Rectal smooth muscle tissue (tissue), 1 donor: ENCODE measurements around the gene SLC16A12.

Experiments
- H3K27ac ChIP-seq: one replicate; pipeline ENCODE4 v1.7.0; 2013; ENCODE audit warnings: low read depth, low read length, inconsistent platforms
- H3K27me3 ChIP-seq: one replicate; pipeline ENCODE4 v1.7.0; 2013; ENCODE audit warnings: low read length; ENCODE audit not compliant: control insufficient read depth, insufficient read depth
- H3K36me3 ChIP-seq: one replicate; pipeline ENCODE4 v1.7.0; 2013; ENCODE audit warnings: low read length; ENCODE audit not compliant: control insufficient read depth, insufficient read depth
- H3K4me1 ChIP-seq: one replicate; pipeline ENCODE4 v1.7.0; 2013; ENCODE audit warnings: low read length; ENCODE audit not compliant: control insufficient read depth, insufficient read depth
- H3K4me3 ChIP-seq: one replicate; pipeline ENCODE4 v1.7.0; 2013; ENCODE audit warnings: low read length
- H3K9ac ChIP-seq: one replicate; pipeline ENCODE4 v1.7.0; 2013; ENCODE audit warnings: low read length

Gene SLC16A12, protein sequence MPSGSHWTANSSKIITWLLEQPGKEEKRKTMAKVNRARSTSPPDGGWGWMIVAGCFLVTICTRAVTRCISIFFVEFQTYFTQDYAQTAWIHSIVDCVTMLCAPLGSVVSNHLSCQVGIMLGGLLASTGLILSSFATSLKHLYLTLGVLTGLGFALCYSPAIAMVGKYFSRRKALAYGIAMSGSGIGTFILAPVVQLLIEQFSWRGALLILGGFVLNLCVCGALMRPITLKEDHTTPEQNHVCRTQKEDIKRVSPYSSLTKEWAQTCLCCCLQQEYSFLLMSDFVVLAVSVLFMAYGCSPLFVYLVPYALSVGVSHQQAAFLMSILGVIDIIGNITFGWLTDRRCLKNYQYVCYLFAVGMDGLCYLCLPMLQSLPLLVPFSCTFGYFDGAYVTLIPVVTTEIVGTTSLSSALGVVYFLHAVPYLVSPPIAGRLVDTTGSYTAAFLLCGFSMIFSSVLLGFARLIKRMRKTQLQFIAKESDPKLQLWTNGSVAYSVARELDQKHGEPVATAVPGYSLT

GRCh38 chr10:89535171-89536012, at the start of gene SLC16A12:
Gene SLC16A12 (minus strand): TSS chr10:89535594. CDS start chr10:89462578, 73,016 bp downstream.
- no peaks in the 10 kb centered on the region for H3K36me3 ChIP-seq
- H3K27me3 ChIP-seq = peaks cover 7% of the 10 kb centered on the region
- no peak within 1 kb of the TSS for H3K9ac ChIP-seq
- no peak within 1 kb of the TSS for H3K27ac ChIP-seq
- H3K4me3 ChIP-seq = peak within 1 kb of the TSS; percentile 52
- H3K4me1 ChIP-seq = no peaks in the 10 kb centered on the region

DNA sequence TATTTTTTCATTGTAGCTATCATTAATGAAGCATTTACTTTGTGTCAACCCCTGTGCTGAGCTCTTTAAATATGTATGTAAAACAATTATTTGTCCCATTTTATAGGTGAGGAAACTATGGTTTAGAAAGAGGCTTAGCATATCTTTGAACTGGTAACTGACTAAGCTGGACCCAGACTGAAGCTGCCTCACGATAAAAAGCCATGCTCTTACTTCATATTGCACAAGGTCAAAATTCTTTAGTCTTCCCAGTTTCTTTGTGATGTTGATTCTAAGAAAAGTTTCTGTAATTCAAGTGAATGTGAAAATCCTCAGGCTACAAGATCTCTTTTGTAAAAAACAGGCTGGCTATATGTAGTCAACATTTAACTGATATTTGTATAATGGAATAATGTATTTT, 46.6 kb upstream of the SLC16A12 start:
- no peaks in the 10 kb centered on the region for H3K4me1 ChIP-seq
- H3K27ac ChIP-seq = no peak overlapping the region
- no peaks in the 10 kb centered on the region for H3K27me3 ChIP-seq
- no peak overlapping the region for H3K9ac ChIP-seq
- H3K36me3 ChIP-seq = no peaks in the 10 kb centered on the region
- H3K4me3 ChIP-seq = no peak overlapping the region

GRCh38 chr10:89580243-89580642, 44.8 kb upstream of the SLC16A12 start:
- Histone ChIP-seq H3K27ac (no peak overlapping the region), H3K27me3 (no peaks in the 10 kb centered on the region), H3K4me3 (no peak overlapping the region), H3K4me1 (no peaks in the 10 kb centered on the region), H3K36me3 (no peaks in the 10 kb centered on the region), H3K9ac (no peak overlapping the region)

GRCh38 chr10:89576696-89577095, 41.3 kb upstream of the SLC16A12 start:
- H3K9ac ChIP-seq = no peak overlapping the region
- H3K4me1 ChIP-seq = no peaks in the 10 kb centered on the region
- H3K4me3 ChIP-seq = no peak overlapping the region
- H3K36me3 ChIP-seq = no peaks in the 10 kb centered on the region
- H3K27me3 ChIP-seq = no peaks in the 10 kb centered on the region
- no peak overlapping the region for H3K27ac ChIP-seq

DNA sequence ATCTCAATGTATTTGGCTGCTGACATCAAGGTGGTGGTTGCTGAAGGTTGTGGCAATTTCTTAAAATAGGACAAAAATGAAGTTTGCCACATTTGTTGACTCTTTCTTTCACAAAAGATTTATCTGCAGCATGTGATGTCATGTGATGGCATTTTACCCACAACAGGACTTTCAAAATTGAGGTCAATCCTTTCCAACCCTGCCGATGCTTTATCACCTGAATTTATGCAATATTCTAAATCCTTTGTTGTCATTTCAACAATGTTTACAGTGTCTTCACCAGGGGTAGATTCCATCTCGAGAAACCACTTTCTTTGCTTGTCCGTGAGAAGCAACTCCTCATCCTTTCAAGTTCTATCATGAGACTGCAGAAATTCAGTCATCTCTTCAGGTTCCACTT, 40.6 kb upstream of the SLC16A12 start:
- no peaks in the 10 kb centered on the region for H3K27me3 ChIP-seq
- no peak overlapping the region for H3K9ac ChIP-seq
- no peak overlapping the region for H3K27ac ChIP-seq
- no peak overlapping the region for H3K4me3 ChIP-seq
- H3K36me3 ChIP-seq = no peaks in the 10 kb centered on the region
- H3K4me1 ChIP-seq = no peaks in the 10 kb centered on the region

DNA sequence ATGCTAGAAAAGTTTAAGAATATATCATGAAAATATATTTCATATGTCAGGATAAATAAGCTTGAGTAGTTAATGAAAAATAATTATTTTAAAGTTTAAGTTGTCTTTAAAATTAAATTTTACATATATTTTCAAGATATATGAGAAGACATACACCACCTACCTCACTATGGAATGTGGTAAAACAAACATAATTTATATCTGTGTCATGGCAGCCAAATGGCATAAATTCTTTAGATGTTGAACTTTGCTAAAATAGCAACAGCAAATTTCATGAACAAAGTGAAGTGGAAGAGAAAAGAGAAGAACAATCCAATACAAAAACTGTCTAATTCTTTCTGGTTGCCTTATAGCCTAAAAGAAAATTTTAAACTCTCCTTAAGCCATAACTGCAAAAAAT, 39.6 kb upstream of the SLC16A12 start:
- Histone ChIP-seq H3K27ac (no peak overlapping the region), H3K9ac (no peak overlapping the region), H3K4me3 (no peak overlapping the region), H3K4me1 (no peaks in the 10 kb centered on the region), H3K36me3 (no peaks in the 10 kb centered on the region), H3K27me3 (no peaks in the 10 kb centered on the region)

GRCh38 chr10:89574368-89574767, 39.0 kb upstream of the SLC16A12 start:
- H3K4me3 ChIP-seq = no peak overlapping the region
- H3K9ac ChIP-seq = no peak overlapping the region
- no peaks in the 10 kb centered on the region for H3K27me3 ChIP-seq
- no peaks in the 10 kb centered on the region for H3K36me3 ChIP-seq
- H3K4me1 ChIP-seq = no peaks in the 10 kb centered on the region
- H3K27ac ChIP-seq = no peak overlapping the region

DNA sequence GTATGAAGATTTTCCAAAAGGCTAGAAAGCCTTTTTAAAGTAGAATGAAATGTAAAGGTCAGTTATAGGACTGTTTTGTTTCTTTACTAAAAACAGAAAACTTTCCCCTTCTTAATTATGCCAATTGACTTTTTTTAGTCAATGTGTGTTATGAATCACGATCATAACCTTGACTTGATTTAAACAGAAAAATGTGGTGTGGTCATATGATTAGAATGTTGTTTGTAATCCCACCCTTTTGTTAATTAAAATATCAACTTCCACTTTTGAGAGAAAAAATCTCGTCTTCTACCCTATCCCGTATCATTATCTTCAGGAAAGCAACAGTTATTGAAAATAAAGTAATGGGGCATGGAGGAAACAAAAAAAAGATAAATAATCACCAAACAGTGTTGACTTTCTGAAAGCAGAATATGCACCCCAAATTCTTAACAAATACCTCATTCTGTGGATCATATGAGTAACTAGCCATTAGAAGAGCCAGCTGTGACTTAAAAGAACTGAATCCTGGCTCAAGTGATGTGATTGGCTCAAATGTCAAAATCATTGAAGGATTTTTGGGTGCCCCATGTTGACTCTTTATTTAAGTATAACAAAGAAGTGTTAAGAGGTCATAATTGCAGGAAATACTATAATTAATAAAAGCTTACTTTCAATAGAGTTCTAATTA, 32.3 kb upstream of the SLC16A12 start:
- Histone ChIP-seq H3K36me3 (no peaks in the 10 kb centered on the region), H3K27ac (no peak overlapping the region), H3K9ac (no peak overlapping the region), H3K27me3 (no peaks in the 10 kb centered on the region), H3K4me3 (no peak overlapping the region), H3K4me1 (no peaks in the 10 kb centered on the region)

- no peak overlapping the region for H3K9ac ChIP-seq
- H3K36me3 ChIP-seq = no peaks in the 10 kb centered on the region
- H3K27ac ChIP-seq = no peak overlapping the region
- H3K4me1 ChIP-seq = no peaks in the 10 kb centered on the region
- H3K27me3 ChIP-seq = no peaks in the 10 kb centered on the region
- no peak overlapping the region for H3K4me3 ChIP-seq
These were observed 31.6 kb upstream of the SLC16A12 start for GRCh38 chr10:89566992-89567391.

DNA sequence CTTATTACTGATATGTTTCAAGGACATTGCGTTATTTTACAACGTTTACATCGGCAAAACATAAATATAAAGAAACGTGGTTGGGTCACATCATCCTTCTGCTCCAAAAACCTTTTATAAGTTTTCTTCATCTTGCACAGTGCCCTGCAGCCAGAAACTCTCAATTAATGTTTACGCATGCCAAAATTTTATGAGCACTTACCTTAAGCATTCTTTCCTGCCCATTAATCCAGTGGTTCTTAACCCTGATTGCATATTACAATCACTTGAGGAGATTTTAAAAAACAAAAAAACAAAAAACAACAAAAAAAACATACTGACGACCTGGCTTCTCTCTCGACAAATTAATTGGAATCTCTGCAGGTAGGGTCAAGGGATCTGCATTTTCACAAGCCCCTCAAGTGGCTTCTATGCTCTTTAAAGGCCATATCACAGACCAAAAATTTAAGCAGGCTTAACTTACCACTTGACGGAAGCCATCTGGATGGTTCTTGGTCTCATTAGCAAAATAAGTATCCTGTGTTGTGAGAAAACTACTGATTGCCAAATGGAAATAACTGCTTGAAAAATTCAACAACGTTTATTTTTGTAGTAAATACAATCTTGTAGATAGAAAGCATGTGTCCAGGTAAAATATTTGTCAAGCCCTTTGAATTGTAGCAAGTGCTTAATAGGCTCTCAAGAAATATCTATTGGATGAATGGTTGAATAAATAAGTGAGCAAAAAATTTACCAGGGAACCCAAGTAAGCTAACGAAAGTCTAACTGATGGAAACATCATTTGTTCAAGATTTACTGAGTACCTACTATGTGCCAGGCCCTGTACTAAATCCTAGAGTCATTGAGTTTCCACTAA, 30.9 kb upstream of the SLC16A12 start:
- Histone ChIP-seq H3K27ac (no peak overlapping the region), H3K27me3 (no peaks in the 10 kb centered on the region), H3K4me1 (no peaks in the 10 kb centered on the region), H3K4me3 (no peak overlapping the region), H3K36me3 (no peaks in the 10 kb centered on the region), H3K9ac (no peak overlapping the region)

DNA sequence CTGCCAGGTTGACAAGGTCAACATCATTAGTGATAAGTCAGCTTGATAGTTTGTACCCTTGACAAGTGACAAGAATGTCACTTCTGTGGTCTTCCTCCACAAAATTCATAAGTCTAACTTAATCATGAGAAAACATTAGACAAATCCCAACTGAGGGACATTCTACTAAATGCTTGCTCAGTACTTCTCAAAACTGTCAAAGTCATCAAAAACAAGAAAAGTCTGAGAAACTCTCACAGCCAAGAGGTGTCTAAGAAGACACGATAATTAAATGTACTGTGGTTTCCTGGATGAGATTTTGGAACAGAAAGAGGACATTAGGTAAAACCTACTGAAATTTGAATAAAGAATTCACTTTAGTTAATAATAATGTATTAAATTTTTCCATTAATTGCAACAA, 29.8 kb upstream of the SLC16A12 start:
- H3K4me3 ChIP-seq = no peak overlapping the region
- H3K27ac ChIP-seq = no peak overlapping the region

More for the DNA sequence above, 29.8 kb upstream of the SLC16A12 start:
- no peaks in the 10 kb centered on the region for H3K4me1 ChIP-seq
- H3K27me3 ChIP-seq = no peaks in the 10 kb centered on the region
- no peak overlapping the region for H3K9ac ChIP-seq
- H3K36me3 ChIP-seq = no peaks in the 10 kb centered on the region
